Activated B cell treated with CpG ODN at 0.5 μM for 24 hours (primary cell): ENCODE results near the gene RMI2. TPM values are rescaled to one million over a fixed set of nuclear protein-coding genes. Genes with fewer than 3 reads are reported as not detected.
A peak's percentile ranks its signal among the peaks of the same experiment; 100 is the strongest.

Experiments used
- ATAC-seq: fragments of 200-7000 bp; cut with Tn5 transposase; one replicate; pipeline ENCODE4 v1.10.0; 2021; ENCODE audit warnings: low read depth, mild to moderate bottlenecking, moderate library complexity
- CTCF ChIA-PET: fragments of 350-600 bp; sonication (Branson Sonifier 250); formaldehyde crosslinking; loops from one replicate; lab custom pipeline; 2021; ENCODE audit warnings: antibody characterized with exemption; lab: Charles Lee
- POLR2A ChIA-PET: fragments of 350-600 bp; sonication (Branson Sonifier 250); formaldehyde crosslinking; loops from one replicate; lab custom pipeline; 2021; ENCODE audit warnings: antibody characterized with exemption; lab: Charles Lee
- DNase-seq: peaks from one replicate; pipeline ENCODE4 v3.0.0; 2022
- H3K27ac Mint-ChIP-seq: one replicate; pipeline ENCODE4 v1.8.0; 2020; ENCODE audit warnings: mixed read lengths
- H3K27me3 Mint-ChIP-seq: one replicate; pipeline ENCODE4 v1.8.0; 2021; ENCODE audit warnings: mixed read lengths
- H3K36me3 Mint-ChIP-seq: one replicate; pipeline ENCODE4 v1.8.0; 2021; ENCODE audit warnings: low read depth, mixed read lengths
- H3K4me1 Mint-ChIP-seq: one replicate; pipeline ENCODE4 v1.8.0; 2021; ENCODE audit warnings: mixed read lengths
- H3K4me3 Mint-ChIP-seq: one replicate; pipeline ENCODE4 v1.8.0; 2020; ENCODE audit warnings: mild to moderate bottlenecking, mixed read lengths
- H3K9me3 Mint-ChIP-seq: one replicate; pipeline ENCODE4 v1.8.0; 2020; ENCODE audit warnings: mixed read lengths
- intact Hi-C: fragments of 100-400 bp; cut with micrococcal nuclease; formaldehyde crosslinking; loops from one replicate; pipeline ENCODE4 v1.15.1; 2024
- total RNA-seq: library from RNA; stranded (reverse); gene quantifications from 2 replicates; pipeline ENCODE4 v1.2.3, GENCODE V29; 2022
- TF ChIP-seq, protein P1 (sequence below): fragments of 200-600 bp; IDR thresholded peaks from one replicate; pipeline ENCODE4 v1.8.0; 2022; ENCODE audit warnings: antibody characterized with exemption, mild to moderate bottlenecking

Gene RMI2
- total RNA-seq, 1 donor from 2014 or later = 8.1 TPM

DNA sequence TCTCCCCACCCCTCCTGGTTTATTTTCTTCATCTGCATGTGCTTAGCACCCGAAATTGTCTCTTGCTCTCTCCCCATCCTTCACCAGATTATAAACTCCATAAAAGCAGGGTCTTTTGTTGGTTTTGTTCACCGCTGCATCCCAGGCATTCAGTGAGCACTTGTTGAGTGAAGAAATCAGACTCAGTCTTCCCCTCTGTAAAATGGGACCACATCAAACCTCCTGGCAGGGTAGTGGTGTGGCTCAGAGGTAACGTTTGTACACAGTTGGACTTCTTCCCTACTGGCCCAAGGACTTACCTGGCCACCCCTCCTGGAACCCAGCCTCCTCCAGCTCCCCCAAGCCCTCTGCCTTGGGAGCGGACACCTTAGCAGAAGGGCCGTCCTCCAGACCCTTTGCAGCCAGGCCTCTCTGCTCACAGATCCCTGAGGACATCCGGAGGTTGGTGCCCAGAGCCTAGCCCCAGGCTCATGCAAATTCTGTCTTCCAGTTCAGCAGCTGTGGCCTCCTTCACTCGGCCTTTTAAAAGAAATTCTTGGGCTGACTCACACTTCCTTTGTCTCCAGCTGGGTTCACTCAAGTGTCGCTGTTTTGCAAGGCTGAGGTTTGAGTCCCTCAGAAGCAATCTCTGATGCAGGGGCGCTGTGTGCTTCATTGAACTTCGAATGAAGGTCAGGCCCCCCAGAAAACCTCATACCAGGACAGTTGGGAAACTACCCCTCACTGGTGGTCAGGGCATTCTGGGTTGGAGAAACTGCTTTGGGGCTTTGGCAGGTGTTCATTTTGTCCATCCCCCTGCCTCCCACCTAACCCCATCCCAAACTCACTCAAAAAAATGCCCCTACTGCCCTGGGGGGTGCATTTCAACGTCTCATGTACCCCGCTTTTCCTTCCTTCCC, 16.8 kb upstream of the RMI2 start:
- POLR2A ChIA-PET = interaction anchor here (0.6 to 9.0 kb wide), 18 partner anchors 18 to 432 kb away, joined by 3 to 157 read pairs (median 8); partner anchors contain the start of gene SOCS1
- ATAC-seq (peak; percentile 65), DNase-seq (peak; percentile 66)
- TF ChIP-seq, protein P1, sequence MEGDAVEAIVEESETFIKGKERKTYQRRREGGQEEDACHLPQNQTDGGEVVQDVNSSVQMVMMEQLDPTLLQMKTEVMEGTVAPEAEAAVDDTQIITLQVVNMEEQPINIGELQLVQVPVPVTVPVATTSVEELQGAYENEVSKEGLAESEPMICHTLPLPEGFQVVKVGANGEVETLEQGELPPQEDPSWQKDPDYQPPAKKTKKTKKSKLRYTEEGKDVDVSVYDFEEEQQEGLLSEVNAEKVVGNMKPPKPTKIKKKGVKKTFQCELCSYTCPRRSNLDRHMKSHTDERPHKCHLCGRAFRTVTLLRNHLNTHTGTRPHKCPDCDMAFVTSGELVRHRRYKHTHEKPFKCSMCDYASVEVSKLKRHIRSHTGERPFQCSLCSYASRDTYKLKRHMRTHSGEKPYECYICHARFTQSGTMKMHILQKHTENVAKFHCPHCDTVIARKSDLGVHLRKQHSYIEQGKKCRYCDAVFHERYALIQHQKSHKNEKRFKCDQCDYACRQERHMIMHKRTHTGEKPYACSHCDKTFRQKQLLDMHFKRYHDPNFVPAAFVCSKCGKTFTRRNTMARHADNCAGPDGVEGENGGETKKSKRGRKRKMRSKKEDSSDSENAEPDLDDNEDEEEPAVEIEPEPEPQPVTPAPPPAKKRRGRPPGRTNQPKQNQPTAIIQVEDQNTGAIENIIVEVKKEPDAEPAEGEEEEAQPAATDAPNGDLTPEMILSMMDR = no peak
- Mint-ChIP-seq H3K9me3 (no peaks in the 10 kb centered on the region), H3K36me3 (no peaks in the 10 kb centered on the region), H3K4me3 (peak overlapping the region; percentile 80), H3K27ac (peak overlapping the region; percentile 94), H3K27me3 (no peaks in the 10 kb centered on the region), H3K4me1 (peaks cover 72% of the 10 kb centered on the region)
- CTCF ChIA-PET = interaction anchor here (0.9 to 6.4 kb wide), 5 partner anchors 17 to 72 kb away, joined by 3 to 49 read pairs (median 20); partner anchors contain the start of gene SOCS1
- intact Hi-C loops = loop anchor here (1.0 kb wide), 7 partner anchors 17 to 363 kb away; partner anchors contain the start of gene RMI2

DNA sequence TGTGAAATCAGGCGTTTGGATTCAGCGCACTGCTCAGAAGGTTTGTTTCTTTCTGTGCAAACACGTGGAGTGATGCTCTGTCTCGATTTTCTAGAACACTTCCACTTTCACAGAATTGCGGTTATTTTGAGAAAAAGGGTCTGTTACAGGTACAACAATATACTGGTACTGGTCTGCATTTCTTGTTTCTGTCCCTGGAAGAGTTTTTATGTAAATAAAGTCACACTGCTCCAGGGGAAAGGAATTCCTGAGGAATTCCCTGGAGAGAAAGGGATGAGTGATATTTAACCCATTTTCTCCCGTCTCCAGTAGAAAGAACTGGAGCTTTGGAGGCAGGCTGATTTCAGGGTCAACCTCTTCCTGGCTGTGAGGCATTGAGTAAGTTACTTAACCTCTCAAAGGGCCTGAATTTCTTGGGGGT, 16.2 kb upstream of the RMI2 start:
- ChIA-PET POLR2A (interaction anchor here (0.6 to 9.0 kb wide), 19 partner anchors 9 to 431 kb away, joined by 3 to 157 read pairs (median 7); partner anchors contain the start of gene SOCS1), CTCF (interaction anchor here (0.9 to 6.4 kb wide), 5 partner anchors 18 to 73 kb away, joined by 3 to 49 read pairs (median 20); partner anchors contain the start of gene SOCS1)
- intact Hi-C loops = no loop called here
- H3K27ac Mint-ChIP-seq = peak overlapping the region; percentile 94
- ATAC-seq (peak; percentile 18), DNase-seq (no peak)
- TF ChIP-seq, protein P1 = no peak
- peak overlapping the region; percentile 80 for H3K4me3 Mint-ChIP-seq
- H3K27me3 Mint-ChIP-seq = no peaks in the 10 kb centered on the region
- H3K9me3 Mint-ChIP-seq = no peaks in the 10 kb centered on the region
- H3K36me3 Mint-ChIP-seq = no peaks in the 10 kb centered on the region
- peaks cover 67% of the 10 kb centered on the region for H3K4me1 Mint-ChIP-seq

DNA sequence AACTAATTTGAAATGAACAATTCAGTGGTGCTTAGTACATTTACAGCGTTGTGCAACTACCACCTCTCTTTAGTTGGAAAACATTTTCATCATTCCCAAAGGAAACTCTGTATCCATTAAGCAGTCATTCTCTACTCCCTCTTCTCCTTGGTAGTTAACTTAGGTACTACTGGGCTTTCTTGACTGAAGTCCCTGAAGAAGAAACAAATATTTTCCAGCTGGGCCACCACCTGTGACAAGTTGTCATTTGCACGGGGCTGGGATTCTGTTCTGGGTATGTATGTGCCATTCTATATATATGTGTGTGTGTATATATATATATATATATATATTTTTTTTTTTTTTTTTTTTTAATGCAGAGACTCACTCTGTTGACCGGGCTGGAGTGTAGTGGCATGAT, 15.4 kb upstream of the RMI2 start:
- Mint-ChIP-seq H3K4me1 (peaks cover 64% of the 10 kb centered on the region), H3K9me3 (no peaks in the 10 kb centered on the region), H3K27me3 (no peaks in the 10 kb centered on the region), H3K27ac (peak overlapping the region; percentile 94), H3K4me3 (no peak overlapping the region), H3K36me3 (no peaks in the 10 kb centered on the region)
- TF ChIP-seq, protein P1 = no peak
- POLR2A ChIA-PET = interaction anchor here (0.6 to 9.0 kb wide), 12 partner anchors 8 to 365 kb away, joined by 3 to 157 read pairs (median 6); partner anchors contain the start of gene SOCS1
- intact Hi-C loops = no loop called here
- CTCF ChIA-PET = interaction anchor here (1.9 to 6.4 kb wide), 3 partner anchors 25 to 74 kb away, joined by 20 to 49 read pairs (median 28); partner anchors contain the start of gene SOCS1
- ATAC-seq (no peak), DNase-seq (no peak)

DNA sequence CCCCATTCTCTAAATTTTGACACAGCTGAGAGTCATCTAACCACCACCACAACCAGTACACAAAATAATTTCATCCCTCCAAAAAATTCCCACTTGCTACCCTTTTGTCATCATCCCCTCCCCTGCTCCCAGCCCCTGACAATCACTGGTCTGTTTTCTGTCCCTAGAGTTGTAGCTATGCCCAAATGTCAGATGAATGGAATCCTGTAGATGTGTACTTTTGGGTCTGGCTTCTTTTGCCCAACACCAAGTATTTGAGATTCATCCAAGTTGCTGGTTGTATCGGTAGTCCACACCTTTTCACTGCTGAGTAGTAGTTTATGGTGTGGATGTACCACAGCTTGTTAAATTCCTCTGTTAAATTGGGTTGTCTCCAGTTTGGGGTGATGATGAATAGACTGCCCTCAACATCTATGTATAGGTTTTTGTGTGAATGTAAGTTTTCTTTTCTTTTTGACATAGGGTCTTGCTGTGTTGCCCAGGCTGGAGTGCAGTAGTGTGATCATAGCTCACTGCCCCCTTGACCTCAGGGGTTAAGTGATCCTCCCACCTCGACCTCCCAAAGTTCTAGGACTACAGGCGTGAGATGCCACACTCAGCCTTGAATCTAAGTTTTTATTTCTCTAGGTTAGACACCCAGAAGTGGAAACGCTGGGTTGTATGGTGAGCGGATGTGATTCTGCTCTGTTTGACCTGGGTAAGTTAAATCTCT, 14.6 kb upstream of the RMI2 start:
- Mint-ChIP-seq H3K4me1 (peaks cover 56% of the 10 kb centered on the region), H3K27me3 (no peaks in the 10 kb centered on the region), H3K27ac (peak overlapping the region; percentile 46)

More for the DNA sequence above, 14.6 kb upstream of the RMI2 start:
- Mint-ChIP-seq H3K9me3 (no peaks in the 10 kb centered on the region), H3K36me3 (no peaks in the 10 kb centered on the region), H3K4me3 (no peak overlapping the region)
- ATAC-seq (no peak), DNase-seq (no peak)
- POLR2A ChIA-PET = interaction anchor here (0.5 to 9.0 kb wide), 7 partner anchors 20 to 366 kb away, joined by 3 to 157 read pairs (median 62); partner anchors contain the start of gene SOCS1
- intact Hi-C loops = no loop called here
- TF ChIP-seq, protein P1 = no peak
- CTCF ChIA-PET = interaction anchor here (5.8 to 6.4 kb wide), 2 partner anchors 32 to 74 kb away, joined by 28 to 49 read pairs; partner anchors contain the start of gene SOCS1
